Measurements from ENCODE around the gene MSRB1. TPM values are rescaled to one million over a fixed set of nuclear protein-coding genes. Genes with fewer than 3 reads are reported as not detected.
A peak's percentile ranks its signal among the peaks of the same experiment; 100 is the strongest.

MSRB1 gene
- total and polyA plus RNA-seq, 2 of the 13 experiments (the other 11 are each of a cell fraction or from before 2014, with no cell fraction given): 32.1 to 75.4 TPM

DNA sequence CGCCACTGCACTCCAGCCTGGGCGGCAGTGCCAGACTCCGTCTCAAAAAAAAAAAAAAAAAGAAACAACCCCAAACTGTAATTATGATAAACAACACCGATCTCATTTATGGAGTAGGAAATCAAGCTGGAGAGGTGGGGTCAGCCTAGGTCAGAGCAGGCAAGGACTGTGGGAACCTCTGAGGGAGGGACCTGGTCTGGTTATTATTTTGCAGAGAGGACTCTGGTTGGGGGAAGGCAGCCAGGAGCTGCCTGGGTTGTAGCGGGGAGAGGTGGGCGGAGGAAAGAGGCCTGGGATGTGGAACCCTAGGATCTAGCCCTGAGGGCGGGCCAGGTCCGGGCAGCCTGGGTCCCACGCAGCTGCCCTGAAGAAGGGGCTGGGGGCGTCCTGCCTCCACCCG is 13.9 kb downstream of the MSRB1 start (continued):
- TF ChIP-seq, protein P1, sequence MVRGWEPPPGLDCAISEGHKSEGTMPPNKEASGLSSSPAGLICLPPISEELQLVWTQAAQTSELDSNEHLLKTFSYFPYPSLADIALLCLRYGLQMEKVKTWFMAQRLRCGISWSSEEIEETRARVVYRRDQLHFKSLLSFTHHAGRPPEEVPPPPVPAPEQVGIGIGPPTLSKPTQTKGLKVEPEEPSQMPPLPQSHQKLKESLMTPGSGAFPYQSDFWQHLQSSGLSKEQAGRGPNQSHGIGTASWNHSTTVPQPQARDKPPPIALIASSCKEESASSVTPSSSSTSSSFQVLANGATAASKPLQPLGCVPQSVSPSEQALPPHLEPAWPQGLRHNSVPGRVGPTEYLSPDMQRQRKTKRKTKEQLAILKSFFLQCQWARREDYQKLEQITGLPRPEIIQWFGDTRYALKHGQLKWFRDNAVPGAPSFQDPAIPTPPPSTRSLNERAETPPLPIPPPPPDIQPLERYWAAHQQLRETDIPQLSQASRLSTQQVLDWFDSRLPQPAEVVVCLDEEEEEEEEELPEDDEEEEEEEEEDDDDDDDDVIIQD (CRISPR knock-in tag; IDR thresholded peaks at IDR 0.05; ENCODE audit: low read depth): no peak
- TF ChIP-seq, protein P2, sequence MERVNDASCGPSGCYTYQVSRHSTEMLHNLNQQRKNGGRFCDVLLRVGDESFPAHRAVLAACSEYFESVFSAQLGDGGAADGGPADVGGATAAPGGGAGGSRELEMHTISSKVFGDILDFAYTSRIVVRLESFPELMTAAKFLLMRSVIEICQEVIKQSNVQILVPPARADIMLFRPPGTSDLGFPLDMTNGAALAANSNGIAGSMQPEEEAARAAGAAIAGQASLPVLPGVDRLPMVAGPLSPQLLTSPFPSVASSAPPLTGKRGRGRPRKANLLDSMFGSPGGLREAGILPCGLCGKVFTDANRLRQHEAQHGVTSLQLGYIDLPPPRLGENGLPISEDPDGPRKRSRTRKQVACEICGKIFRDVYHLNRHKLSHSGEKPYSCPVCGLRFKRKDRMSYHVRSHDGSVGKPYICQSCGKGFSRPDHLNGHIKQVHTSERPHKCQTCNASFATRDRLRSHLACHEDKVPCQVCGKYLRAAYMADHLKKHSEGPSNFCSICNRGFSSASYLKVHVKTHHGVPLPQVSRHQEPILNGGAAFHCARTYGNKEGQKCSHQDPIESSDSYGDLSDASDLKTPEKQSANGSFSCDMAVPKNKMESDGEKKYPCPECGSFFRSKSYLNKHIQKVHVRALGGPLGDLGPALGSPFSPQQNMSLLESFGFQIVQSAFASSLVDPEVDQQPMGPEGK (CRISPR knock-in tag; IDR thresholded peaks at IDR 0.05): peak; percentile 4; the same call in 1 of the 2 replicates
- no peak for TF ChIP-seq NCOA1 (CRISPR knock-in tag; IDR thresholded peaks at IDR 0.05)
- TF ChIP-seq, protein P3, sequence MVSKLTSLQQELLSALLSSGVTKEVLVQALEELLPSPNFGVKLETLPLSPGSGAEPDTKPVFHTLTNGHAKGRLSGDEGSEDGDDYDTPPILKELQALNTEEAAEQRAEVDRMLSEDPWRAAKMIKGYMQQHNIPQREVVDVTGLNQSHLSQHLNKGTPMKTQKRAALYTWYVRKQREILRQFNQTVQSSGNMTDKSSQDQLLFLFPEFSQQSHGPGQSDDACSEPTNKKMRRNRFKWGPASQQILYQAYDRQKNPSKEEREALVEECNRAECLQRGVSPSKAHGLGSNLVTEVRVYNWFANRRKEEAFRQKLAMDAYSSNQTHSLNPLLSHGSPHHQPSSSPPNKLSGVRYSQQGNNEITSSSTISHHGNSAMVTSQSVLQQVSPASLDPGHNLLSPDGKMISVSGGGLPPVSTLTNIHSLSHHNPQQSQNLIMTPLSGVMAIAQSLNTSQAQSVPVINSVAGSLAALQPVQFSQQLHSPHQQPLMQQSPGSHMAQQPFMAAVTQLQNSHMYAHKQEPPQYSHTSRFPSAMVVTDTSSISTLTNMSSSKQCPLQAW (CRISPR knock-in tag; IDR thresholded peaks at IDR 0.05): peak; percentile 18; the same call in 1 of the 2 replicates
- TF ChIP-seq NR2F6 (IDR thresholded peaks at IDR 0.05): no peak
- 0 out of 2 replicates have a peak, but pooled peaks have one; percentile 6 for TF ChIP-seq NR2F6 (CRISPR knock-in tag; IDR thresholded peaks at IDR 0.05)

DNA sequence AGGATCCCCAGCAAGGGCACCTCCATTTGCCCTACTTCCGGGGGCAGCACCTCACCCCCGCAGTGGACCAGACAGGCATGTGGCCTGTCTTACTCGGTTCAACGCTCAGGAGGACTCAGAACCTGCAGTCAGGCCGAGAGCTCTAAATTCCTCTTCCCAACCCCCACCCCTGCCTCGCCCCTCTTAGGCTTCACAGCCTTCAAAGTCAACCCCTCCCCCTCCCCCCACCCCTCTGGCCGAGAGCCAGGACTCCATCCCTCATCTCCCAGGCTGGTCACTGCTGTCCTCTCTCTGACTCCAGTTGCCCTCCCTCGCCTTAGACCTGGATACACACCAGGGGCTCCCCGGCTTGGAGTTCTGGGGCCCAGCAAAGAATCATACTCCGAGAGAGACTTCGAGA is 16.7 kb downstream of the MSRB1 start:
- no peaks in the 10 kb centered on the region for H4K20me1 ChIP-seq (ENCODE audit: insufficient read depth, low read length)
- CTCF ChIA-PET (ENCODE audit: low intra/inter-chr PET ratio, low total read pairs): no interaction called here
- POLR2A ChIA-PET: interaction anchor here (1.2 kb wide), 1 partner anchor 14 kb away, joined by 3 read pairs; no protein-coding TSS in a partner anchor
- no peaks in the 10 kb centered on the region for H3K36me3 ChIP-seq (replicated peaks in 1 of 2; ENCODE audit: control insufficient read depth in 1 of 2, insufficient read depth in 2 of 2, low read length in 2 of 2)
- no peak overlapping the region for H2AFZ ChIP-seq (ENCODE audit: low read length)
- H3K4me2 ChIP-seq (ENCODE audit: low read depth, low read length): no peak overlapping the region; the same call in 1 of the 2 replicates
- H3K4me1 ChIP-seq (ENCODE audit: insufficient read depth, low read length): peaks cover 64% of the 10 kb centered on the region
- 7% methylated on average over 9 of the region's 11 CpGs for WGBS (ENCODE audit: low lambda C conversion rate)
- H3K27me3 ChIP-seq (ENCODE audit: control insufficient read depth in 1 of 2, insufficient read depth in 2 of 2, low read length in 2 of 2): peaks cover 4 to 25% of the 10 kb centered on the region in 2 experiments
- in situ Hi-C loops (cut with HindIII; ENCODE audit: extremely low pct_ligation_motif_present, low pct_unique_long_range_greater_than_20kb): no loop called here
- no peaks in the 10 kb centered on the region for H3K9me3 ChIP-seq (ENCODE audit: low read length)
- BruUV-seq (replicated peaks): no TSS peak
- no peak overlapping the region for H3K27ac ChIP-seq (ENCODE audit: extremely low read length, insufficient read depth, low read length)
- no peak for DNase-seq (ENCODE audit: low spot score)
- no peak for FAIRE-seq
- H3K9ac ChIP-seq (ENCODE audit: insufficient read depth, low read depth, low read length): no peak overlapping the region
- H3K4me3 ChIP-seq (replicated peaks in 1 of 3; ENCODE audit: insufficient read depth in 1 of 3, low read depth in 2 of 3, low read length in 3 of 3): no peak overlapping the region; a peak in 1 of 6 replicates
- no peaks in the 10 kb centered on the region for H3K79me2 ChIP-seq (ENCODE audit: insufficient read depth, low read length)
- no peak for ATAC-seq
- intact Hi-C loops (cut with micrococcal nuclease; ENCODE audit: unreplicated experiment): no loop called here
- TF ChIP-seq HNRNPH1 (optimal IDR thresholded peaks at IDR 0.05; ENCODE audit: low read depth, low read length) (no peak), ZNF570 (CRISPR knock-in tag; IDR thresholded peaks at IDR 0.05; ENCODE audit: borderline replicate concordance) (no peak), ZNF616 (CRISPR knock-in tag; IDR thresholded peaks at IDR 0.05; ENCODE audit: low read depth) (no peak), ZKSCAN1 (IDR thresholded peaks at IDR 0.05; ENCODE audit: low read length) (no peak), ZNF550 (CRISPR knock-in tag; IDR thresholded peaks at IDR 0.05; ENCODE audit: borderline replicate concordance) (no peak), PHF21A (CRISPR knock-in tag; IDR thresholded peaks at IDR 0.05) (no peak), ZFAT (CRISPR knock-in tag; conservative IDR thresholded peaks at IDR 0.05) (no peak)
- TF ChIP-seq, protein P4, sequence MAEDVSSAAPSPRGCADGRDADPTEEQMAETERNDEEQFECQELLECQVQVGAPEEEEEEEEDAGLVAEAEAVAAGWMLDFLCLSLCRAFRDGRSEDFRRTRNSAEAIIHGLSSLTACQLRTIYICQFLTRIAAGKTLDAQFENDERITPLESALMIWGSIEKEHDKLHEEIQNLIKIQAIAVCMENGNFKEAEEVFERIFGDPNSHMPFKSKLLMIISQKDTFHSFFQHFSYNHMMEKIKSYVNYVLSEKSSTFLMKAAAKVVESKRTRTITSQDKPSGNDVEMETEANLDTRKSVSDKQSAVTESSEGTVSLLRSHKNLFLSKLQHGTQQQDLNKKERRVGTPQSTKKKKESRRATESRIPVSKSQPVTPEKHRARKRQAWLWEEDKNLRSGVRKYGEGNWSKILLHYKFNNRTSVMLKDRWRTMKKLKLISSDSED (CRISPR knock-in tag; IDR thresholded peaks at IDR 0.05): no peak

Data from HepG2 (cell line).